H1 (cell line): ENCODE measurements around the gene ELOVL3. TPM values are rescaled to one million over a fixed set of nuclear protein-coding genes. Genes with fewer than 3 reads are reported as not detected.

Experiments used
- CTCF ChIA-PET: fragments of 300-600 bp; sonication (Branson Sonifier 250); formaldehyde crosslinking; loops from one replicate; lab custom pipeline; 2021; ENCODE audit not compliant: partially characterized antibody; lab: Charles Lee
- POLR2A ChIA-PET: fragments of 300-600 bp; sonication (Branson Sonifier 250); formaldehyde crosslinking; loops from one replicate; lab custom pipeline; 2021; ENCODE audit warnings: inconsistent platforms; ENCODE audit not compliant: partially characterized antibody; lab: Charles Lee
- DNase-seq, 2 experiments: peaks; one replicate each; pipeline versions ENCODE4 v3.0.0 to v3.0.0-alpha.2; 2010 to 2022; ENCODE audit warnings: low spot score in 2 of 2, low read depth in 1 of 2, mixed read lengths in 1 of 2
- FAIRE-seq: peaks from 2 replicates; lab custom pipeline; 2011; peaks lifted over from hg19 to GRCh38; lab: Jason Lieb, UNC
- H2AFZ ChIP-seq: 2 replicates; pipeline ENCODE4 v1.8.1; 2012; ENCODE audit warnings: low read length, inconsistent platforms
- H2AK5ac ChIP-seq: 2 replicates; pipeline ENCODE4 v1.6.1; 2013; ENCODE audit warnings: low read depth, low read length
- H2BK120ac ChIP-seq: replicated peaks from 2 replicates; pipeline ENCODE3; 2013; ENCODE audit warnings: low read depth, low read length, inconsistent platforms
- H2BK12ac ChIP-seq: 2 replicates; pipeline ENCODE4 v1.6.1; 2013; ENCODE audit warnings: low read depth, low read length
- H2BK15ac ChIP-seq: 2 replicates; pipeline ENCODE4 v1.6.1; 2013; ENCODE audit warnings: low read length
- H2BK20ac ChIP-seq: 2 replicates; pipeline ENCODE4 v1.6.1; 2013; ENCODE audit warnings: low read length
- H2BK5ac ChIP-seq: 2 replicates; pipeline ENCODE4 v1.6.1; 2013; ENCODE audit warnings: low read depth, low read length
- H3K14ac ChIP-seq: 2 replicates; pipeline ENCODE4 v1.6.1; 2013; ENCODE audit warnings: inconsistent platforms; ENCODE audit not compliant: insufficient read length
- H3K18ac ChIP-seq: 2 replicates; pipeline ENCODE4 v1.6.1; 2013; ENCODE audit warnings: low read length; ENCODE audit errors: extremely low read depth
- H3K23ac ChIP-seq: 2 replicates; pipeline ENCODE4 v1.6.1; 2013; ENCODE audit warnings: inconsistent platforms; ENCODE audit not compliant: insufficient read length
- H3K23me2 ChIP-seq: 2 replicates; pipeline ENCODE4 v1.6.1; 2013; ENCODE audit warnings: low read depth, low read length
- H3K27ac ChIP-seq: 2 replicates; pipeline ENCODE4 v1.6.1; 2011; ENCODE audit warnings: low read depth, low read length, inconsistent platforms
- H3K27me3 ChIP-seq, 4 experiments: replicated peaks in 1 of 4; 1 replicate in 1 of 4; 2 replicates in 3 of 4; pipeline versions ENCODE4 v1.6.1 to v1.8.1; 2011 to 2013; ENCODE audit warnings: low read length in 3 of 4, mild to moderate bottlenecking in 3 of 4, inconsistent platforms in 2 of 4, mixed read lengths in 2 of 4, moderate library complexity in 1 of 4; ENCODE audit not compliant: control insufficient read depth in 3 of 4, insufficient read depth in 3 of 4; ENCODE audit errors: extremely low read depth in 1 of 4
- H3K36me3 ChIP-seq, 4 experiments: 2 replicates each; pipeline versions ENCODE4 v1.6.1 to v1.8.1; 2011 to 2013; ENCODE audit warnings: mild to moderate bottlenecking in 4 of 4, low read length in 3 of 4, moderate library complexity in 2 of 4, control low read depth in 1 of 4, inconsistent platforms in 1 of 4; ENCODE audit not compliant: insufficient read depth in 4 of 4, control insufficient read depth in 2 of 4
- H3K4ac ChIP-seq: replicated peaks from 2 replicates; pipeline ENCODE3; 2013; ENCODE audit warnings: low read length, low read depth, mixed read lengths, inconsistent platforms; ENCODE audit not compliant: insufficient read length
- H3K4me1 ChIP-seq, 4 experiments: replicated peaks in 1 of 4; 1 replicate in 1 of 4; 2 replicates in 3 of 4; pipeline versions ENCODE4 v1.6.1 to v1.8.1; 2011 to 2013; ENCODE audit warnings: low read length in 3 of 4, inconsistent platforms in 2 of 4, mixed read lengths in 1 of 4; ENCODE audit not compliant: insufficient read depth in 4 of 4, control insufficient read depth in 3 of 4
- H3K4me2 ChIP-seq, 2 experiments: 2 replicates each; pipeline versions ENCODE4 v1.6.1 to v1.8.1; 2011 to 2013; ENCODE audit warnings: low read depth in 2 of 2, low read length in 2 of 2, control low read depth in 1 of 2, inconsistent platforms in 1 of 2, mild to moderate bottlenecking in 1 of 2; ENCODE audit not compliant: insufficient read depth in 1 of 2
- H3K4me3 ChIP-seq, 4 experiments: fragments of 200-600, 300-600 bp in 1 of 4; sonication (generic), shearing (Covaris generic), sonication (Bioruptor Twin) in 1 of 4; 2 replicates each; pipeline versions ENCODE4 v1.5.1 to v1.8.1; 2011 to 2016; ENCODE audit warnings: low read length in 4 of 4, low read depth in 3 of 4, control low read depth in 2 of 4, inconsistent platforms in 2 of 4, mild to moderate bottlenecking in 2 of 4, mixed read lengths in 1 of 4, moderate library complexity in 1 of 4; ENCODE audit not compliant: insufficient read depth in 2 of 4; ENCODE audit errors: extremely low read depth in 1 of 4
- H3K56ac ChIP-seq: replicated peaks from 2 replicates; pipeline ENCODE3; 2013; ENCODE audit warnings: low read depth, mild to moderate bottlenecking, mixed read lengths, low read length, inconsistent platforms; ENCODE audit not compliant: insufficient read length
- H3K79me1 ChIP-seq: 2 replicates; pipeline ENCODE4 v1.6.1; 2013; ENCODE audit warnings: low read depth, low read length, control low read depth
- H3K79me2 ChIP-seq, 2 experiments: 2 replicates each; pipeline versions ENCODE4 v1.6.1 to v1.8.1; 2012 to 2013; ENCODE audit warnings: low read length in 2 of 2, mild to moderate bottlenecking in 2 of 2, inconsistent platforms in 1 of 2; ENCODE audit not compliant: insufficient read depth in 2 of 2, control insufficient read depth in 1 of 2
- H3K9ac ChIP-seq, 4 experiments: replicated peaks in 1 of 4; 1 replicate in 1 of 4; 2 replicates in 3 of 4; pipeline versions ENCODE4 v1.6.1 to v1.8.1; 2011 to 2013; ENCODE audit warnings: low read depth in 3 of 4, low read length in 3 of 4, control low read depth in 2 of 4, mild to moderate bottlenecking in 2 of 4, moderate library complexity in 2 of 4, inconsistent platforms in 1 of 4; ENCODE audit errors: extremely low read depth in 1 of 4
- H3K9me3 ChIP-seq, 2 experiments: 2 replicates each; pipeline versions ENCODE4 v1.6.1 to v1.8.1; 2012 to 2013; ENCODE audit warnings: mild to moderate bottlenecking in 2 of 2, moderate library complexity in 2 of 2, control low read depth in 1 of 2, inconsistent platforms in 1 of 2, low read depth in 1 of 2, low read length in 1 of 2, mixed read lengths in 1 of 2; ENCODE audit not compliant: insufficient read depth in 2 of 2
- H4K20me1 ChIP-seq, 2 experiments: replicated peaks in 1 of 2; 2 replicates each; pipeline versions ENCODE3 to v1.8.1; 2011 to 2013; ENCODE audit warnings: inconsistent platforms in 2 of 2, low read length in 2 of 2, mild to moderate bottlenecking in 1 of 2; ENCODE audit not compliant: insufficient read depth in 2 of 2, control insufficient read depth in 1 of 2
- H4K5ac ChIP-seq: 2 replicates; pipeline ENCODE4 v1.6.1; 2013; ENCODE audit warnings: low read length, low read depth, mixed read lengths, inconsistent platforms; ENCODE audit not compliant: insufficient read length
- H4K8ac ChIP-seq: 2 replicates; pipeline ENCODE4 v1.8.0; 2013; ENCODE audit warnings: mild to moderate bottlenecking, moderate library complexity, low read length, inconsistent platforms; ENCODE audit not compliant: insufficient read depth; ENCODE audit errors: extremely low read depth
- H4K91ac ChIP-seq: replicated peaks from 2 replicates; pipeline ENCODE3; 2013; ENCODE audit warnings: low read length, mixed read lengths, inconsistent platforms; ENCODE audit not compliant: insufficient read length
- ASH2L ChIP-seq: fragments of 200-600, 300-600 bp; sonication (generic); IDR thresholded peaks from one replicate; pipeline ENCODE4 v1.7.1; 2017; ENCODE audit warnings: low read length
- CBX5 ChIP-seq: fragments of 300-800, 300-1000 bp; sonication (generic); IDR thresholded peaks from 2 replicates; pipeline ENCODE4 v1.7.1; 2016; ENCODE audit warnings: antibody characterized with exemption, low read length, low read depth
- EP300 ChIP-seq, 2 experiments: IDR thresholded peaks; 1 replicate in 1 of 2; 2 replicates in 1 of 2; pipeline ENCODE4 v1.6.1; 2011 to 2012; ENCODE audit warnings: low read depth in 2 of 2, low read length in 2 of 2, mild to moderate bottlenecking in 2 of 2, borderline replicate concordance in 1 of 2, inconsistent platforms in 1 of 2, moderate library complexity in 1 of 2
- KDM1A ChIP-seq: fragments of 200-600, 300-600 bp; sonication (generic); IDR thresholded peaks from 2 replicates; pipeline ENCODE4 v1.7.1; 2016; ENCODE audit warnings: mild to moderate bottlenecking, low read length, borderline replicate concordance
- POU5F1 ChIP-seq: IDR thresholded peaks from 2 replicates; pipeline ENCODE4 v1.6.1; 2011; ENCODE audit warnings: low read depth, mild to moderate bottlenecking, low read length, moderate library complexity
- RNF2 ChIP-seq: fragments of 200-900, 300-1000 bp; sonication (generic); IDR thresholded peaks from 2 replicates; pipeline ENCODE4 v1.7.1; 2016; ENCODE audit warnings: borderline replicate concordance, low read depth, mild to moderate bottlenecking, antibody characterized with exemption, low read length; ENCODE audit not compliant: poor library complexity, severe bottlenecking; ENCODE audit errors: missing control alignments
- SIRT6 ChIP-seq: IDR thresholded peaks from one replicate; pipeline ENCODE4 v1.7.1; 2012; ENCODE audit warnings: low read length, inconsistent platforms
- TAF1 ChIP-seq: IDR thresholded peaks from 2 replicates; pipeline ENCODE4 v1.6.1; 2011; ENCODE audit warnings: mild to moderate bottlenecking, low read depth, low read length
- TAF7 ChIP-seq: optimal IDR thresholded peaks from 2 replicates; pipeline ENCODE3; 2011; ENCODE audit warnings: low read depth, mild to moderate bottlenecking, inconsistent platforms, low read length, moderate library complexity, borderline replicate concordance
- WGBS, 2 experiments: shearing (Covaris generic) in 1 of 2; methylation state at CpG; one replicate each; pipeline versions ENCODE4 v1.1.6 to v1.1.7; 2013 to 2015; ENCODE audit warnings: low lambda C conversion rate in 2 of 2, mixed read lengths in 2 of 2, inconsistent platforms in 1 of 2, low coverage in 1 of 2, missing lambda C conversion rate in 1 of 2; ENCODE audit not compliant: insufficient replicate concordance in 2 of 2, insufficient coverage in 1 of 2, insufficient read length in 1 of 2; ENCODE audit errors: extremely low coverage in 1 of 2, missing lambda C conversion rate in 1 of 2; 5-methylcytosine and 5-hydroxymethylcytosine counted together
- polyA plus RNA-seq, 7 experiments: library from polyadenylated mRNA; depleted of rRNA in 3 of 7; stranded (reverse) in 5 of 7; unstranded in 2 of 7; fragments of >200 nt in 5 of 7; fragments of 200-250 nt in 2 of 7; gene quantifications; 1 replicate in 5 of 7; 2 replicates in 1 of 7; 4 replicates in 1 of 7; pipeline versions ENCODE4 v1.2.1 to v1.2.3, GENCODE V29; 2011 to 2013; ENCODE audit warnings: missing spikeins in 2 of 7, mixed read lengths in 2 of 7
- total RNA-seq: library from RNA; stranded (reverse); fragmentation: NEBNext Ultra II Directional; extraction: Animal tissue kit (Norgen Biotek cat#: 25700); gene quantifications from 2 replicates; pipeline ENCODE4 v1.2.1, GENCODE V29; 2021

ELOVL3 gene
- total and polyA plus RNA-seq, 2 of the 8 experiments (the other 6 are each of a cell fraction or from before 2014, with no cell fraction given), result 0.27 TPM; not detected in 1

DNA sequence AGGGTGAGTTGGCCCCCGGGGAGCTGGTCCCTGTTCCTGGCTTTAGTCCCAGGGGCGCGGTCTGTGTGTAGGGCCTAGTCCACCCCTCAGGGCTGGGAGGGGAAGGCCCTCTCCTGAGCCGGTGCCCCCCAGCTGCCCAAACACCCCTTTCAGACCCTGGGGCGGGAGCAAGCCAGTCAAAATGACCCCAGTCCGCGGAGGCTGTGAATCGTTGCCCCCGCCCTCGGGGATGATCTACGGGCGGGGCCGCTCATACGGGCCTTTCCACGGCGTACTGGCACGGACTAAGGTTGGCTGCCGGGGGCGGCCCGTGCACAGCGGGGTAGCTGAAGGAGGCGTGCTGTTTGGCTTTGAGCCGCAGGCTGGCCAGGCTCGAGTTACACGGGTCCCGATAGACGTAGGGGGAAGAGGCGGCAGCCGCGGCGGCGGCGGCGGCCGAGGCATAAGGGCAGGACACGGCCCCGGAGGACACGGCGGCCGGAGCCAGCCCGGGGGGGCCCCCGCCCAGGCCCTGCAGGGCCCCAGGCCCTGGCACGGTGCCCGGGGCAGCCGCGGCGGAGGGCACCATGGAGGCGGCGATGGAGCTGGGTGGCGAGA, 4.3 kb downstream of the ELOVL3 start:
- H3K4me1 ChIP-seq, result peaks cover 0 to 16% (median 1%) of the 10 kb centered on the region in 4 experiments; a peak in 3 of 7 replicates
- no peak overlapping the region for H2AK5ac ChIP-seq
- no peak overlapping the region for H3K27ac ChIP-seq
- H3K27me3 ChIP-seq, result peaks cover 37 to 87% (median 78%) of the 10 kb centered on the region in 4 experiments
- H2BK12ac ChIP-seq, result no peak overlapping the region
- DNase-seq (peak in 1 of 2 experiments; percentile 88), FAIRE-seq (no peak)
- WGBS, 2 experiments, result 5% methylated on average over 39 of the region's 50 CpGs; no CpG with 5 or more reads in 1 of the 2 experiments
- no peak overlapping the region for H4K5ac ChIP-seq
- H2BK20ac ChIP-seq, result no peak overlapping the region
- no peaks in the 10 kb centered on the region for H3K36me3 ChIP-seq
- no peak overlapping the region for H2BK120ac ChIP-seq
- H4K20me1 ChIP-seq, result peaks cover 2 to 9% of the 10 kb centered on the region in 2 experiments
- H2BK5ac ChIP-seq, result no peak overlapping the region
- no peak overlapping the region; the same call in 1 of the 2 replicates for H2AFZ ChIP-seq
- peak overlapping the region; percentile 33 to 67 (median 41) for H3K4me3 ChIP-seq
- no peaks in the 10 kb centered on the region for H3K79me1 ChIP-seq
- POLR2A ChIA-PET, result interaction anchor here (0.6 to 3.1 kb wide), 15 partner anchors 10 to 192 kb away, joined by 3 to 15 read pairs (median 4); partner anchors contain the start of genes FBXL15, GBF1, NFKB2 and PITX3
- peak overlapping the region; percentile 58 for H4K8ac ChIP-seq
- H3K9ac ChIP-seq, result no peak overlapping the region
- H3K14ac ChIP-seq, result no peak overlapping the region
- CTCF ChIA-PET, result interaction anchor here (0.5 to 24.6 kb wide), 53 partner anchors 9 to 402 kb away, joined by 3 to 862 read pairs (median 6); partner anchors contain the start of genes FBXL15, GBF1, NFKB2 and PITX3
- H3K23ac ChIP-seq, result no peak overlapping the region
- no peak overlapping the region for H2BK15ac ChIP-seq
- no peak overlapping the region for H4K91ac ChIP-seq
- no peak overlapping the region for H3K18ac ChIP-seq
- H3K79me2 ChIP-seq, result no peaks in the 10 kb centered on the region
- H3K4me2 ChIP-seq, result peak overlapping the region; percentile 7 to 88
- H3K56ac ChIP-seq, result no peak overlapping the region
- peaks cover 5% of the 10 kb centered on the region in 2 experiments; a peak in 2 of 4 replicates for H3K9me3 ChIP-seq
- no peak overlapping the region for H3K4ac ChIP-seq
- TF ChIP-seq KDM1A (no peak), ASH2L (peak; percentile 15), TAF7 (no peak), SIRT6 (no peak), CBX5 (no peak), EP300 (IDR thresholded peaks at IDR 0.05; ENCODE audit: borderline replicate concordance in 1 of 2, low read depth in 2 of 2, low read length in 2 of 2) (0 out of 3 replicates have a peak, but pooled peaks of 1 of the 2 experiments have one; percentile 17), RNF2 (peak; percentile 62), POU5F1 (no peak), TAF1 (0 out of 2 replicates have a peak, but pooled peaks have one; percentile 30)
- H3K23me2 ChIP-seq, result peaks cover 9% of the 10 kb centered on the region; the same call in 1 of the 2 replicates
